Stimulated activated CD8-positive, alpha-beta memory T cell treated with anti-CD3 and anti-CD28 coated beads, Interleukin-15, amount 100 ng/mL, for 48 hours (primary cell): Measurements from ENCODE around the gene NPAS2.

Experiments
- DNase-seq, 2 donors: peaks; one replicate each; pipeline ENCODE4 v3.0.0-alpha.2; 2020; ENCODE audit warnings: low read depth in 2 of 2

The NPAS2 gene

DNA sequence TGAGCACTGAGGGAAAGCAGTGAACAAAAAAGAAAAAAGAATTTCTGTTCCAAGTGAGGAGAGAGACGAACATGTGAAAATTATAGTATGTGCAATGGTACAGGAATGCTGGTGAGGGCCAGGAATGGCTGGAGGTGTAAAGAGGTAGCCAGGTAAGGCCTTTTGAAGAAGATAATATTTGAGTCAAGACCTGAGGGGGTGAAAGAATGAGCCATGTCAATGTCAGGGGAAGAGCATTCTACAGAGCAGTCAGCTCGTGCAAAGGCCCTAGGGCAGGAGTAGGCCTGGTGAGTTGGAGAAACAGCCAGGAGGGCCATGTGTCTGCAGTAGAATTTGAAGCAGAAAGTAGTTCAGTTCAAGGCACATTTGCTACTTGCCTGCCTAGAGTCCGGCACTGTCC lies 169.7 kb downstream of the NPAS2 start:
- no peak for DNase-seq

DNA sequence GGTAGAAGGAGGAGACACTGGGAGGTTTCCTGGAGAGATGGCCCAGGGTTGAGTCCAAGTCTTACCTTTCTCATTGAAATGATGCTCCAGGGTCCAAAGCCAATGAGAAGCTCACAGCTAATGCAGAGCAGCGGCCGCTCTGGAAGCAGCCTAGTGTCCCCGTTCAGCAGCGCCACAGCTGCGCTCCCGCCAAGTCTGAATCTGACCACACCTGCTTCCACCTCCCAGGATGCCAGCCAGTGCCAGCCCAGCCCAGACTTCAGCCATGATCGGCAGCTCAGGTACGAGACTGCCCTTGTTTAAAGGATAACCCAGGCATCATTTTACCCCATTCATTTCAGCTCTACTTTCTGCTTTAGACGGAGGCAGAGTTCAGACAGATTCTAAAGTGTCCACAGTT lies 170.2 kb downstream of the NPAS2 start:
- DNase-seq, result no peak

DNA sequence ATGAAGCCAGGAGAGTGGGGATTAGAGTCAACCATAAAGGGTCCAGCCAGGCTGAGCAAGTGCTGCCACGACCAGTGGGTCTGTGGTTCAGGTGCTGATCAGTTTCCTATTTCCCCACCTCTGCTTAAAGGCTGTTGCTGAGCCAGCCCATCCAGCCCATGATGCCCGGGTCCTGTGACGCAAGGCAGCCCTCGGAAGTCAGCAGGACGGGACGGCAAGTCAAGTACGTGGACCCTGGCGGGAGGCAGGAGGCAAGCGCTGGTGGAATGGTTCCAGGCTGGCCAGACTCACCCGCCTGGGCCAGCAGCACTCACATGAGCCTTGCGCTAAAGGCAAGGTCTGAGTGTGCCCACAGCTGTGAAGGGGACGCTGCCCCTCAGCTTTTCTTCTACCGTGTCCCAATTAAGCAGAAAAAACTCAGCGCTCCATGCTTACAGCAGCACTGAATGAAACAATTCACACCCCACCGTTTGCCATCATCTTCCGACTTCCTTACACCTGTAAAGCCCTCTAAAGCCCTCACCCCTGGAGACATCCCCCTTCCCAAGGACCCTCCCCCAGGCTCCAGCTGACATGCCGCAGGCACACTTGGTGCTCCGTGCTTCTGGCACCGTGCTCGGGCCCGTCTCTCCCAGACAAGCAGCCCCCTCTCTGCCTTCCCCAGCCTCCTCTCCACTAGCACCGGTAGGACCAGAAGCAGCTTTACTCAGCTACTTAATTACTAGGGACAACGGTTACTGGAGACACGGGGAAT lies 170.9 kb downstream of the NPAS2 start:
- DNase-seq, result no peak

DNA sequence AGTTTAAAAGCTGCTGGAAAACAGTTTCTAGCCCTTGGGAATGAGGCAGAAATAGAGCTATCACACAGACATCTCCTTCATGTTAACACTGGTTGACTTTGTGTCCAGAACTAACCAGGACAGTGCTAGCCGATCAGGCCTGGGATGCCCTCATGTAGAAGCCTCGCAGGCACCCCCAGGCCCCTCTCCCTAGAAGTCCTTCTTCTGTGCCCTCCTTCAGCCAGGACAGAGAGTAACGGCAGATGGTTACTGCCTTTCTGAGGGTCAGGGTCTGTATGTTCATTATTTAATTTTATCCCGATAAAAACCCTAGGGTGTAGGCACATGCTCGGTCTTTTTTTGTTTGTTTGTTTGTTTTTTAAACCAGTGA lies 171.4 kb downstream of the NPAS2 start:
- DNase-seq, result no peak

DNA sequence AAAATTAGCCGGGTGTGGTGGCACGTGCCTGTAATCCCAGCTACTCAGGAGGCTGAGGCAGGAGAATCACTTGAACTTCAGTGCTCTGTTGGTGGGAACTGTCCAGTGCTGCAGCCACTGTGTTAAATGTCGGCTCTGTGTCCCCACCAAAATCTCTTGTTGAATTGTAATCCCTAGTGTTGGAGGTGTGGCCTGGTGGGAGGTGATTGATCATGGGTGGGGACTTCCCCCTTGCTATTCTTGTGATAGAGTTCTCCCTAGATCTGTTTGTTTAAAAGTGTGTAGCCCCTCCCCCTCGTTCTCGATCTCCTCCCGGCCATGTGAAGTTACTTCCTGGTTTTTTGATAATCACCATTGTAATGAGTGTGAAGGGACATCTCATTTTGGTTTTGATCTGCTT lies 172.3 kb downstream of the NPAS2 start:
- DNase-seq, result no peak

DNA sequence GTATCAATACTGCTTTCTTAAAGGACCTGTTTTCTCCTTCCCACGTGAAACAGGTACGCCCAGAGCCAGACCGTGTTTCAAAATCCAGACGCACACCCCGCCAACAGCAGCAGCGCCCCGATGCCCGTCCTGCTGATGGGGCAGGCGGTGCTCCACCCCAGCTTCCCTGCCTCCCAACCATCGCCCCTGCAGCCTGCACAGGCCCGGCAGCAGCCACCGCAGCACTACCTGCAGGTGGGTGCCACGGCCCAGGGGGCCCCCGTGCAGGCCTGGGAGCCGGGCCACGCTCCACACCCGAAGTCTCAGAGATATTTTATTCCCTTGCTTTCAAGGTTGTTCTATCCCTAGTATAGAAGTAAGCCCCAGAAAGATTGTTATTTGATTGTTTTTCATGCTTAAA lies 173.4 kb downstream of the NPAS2 start:
- no peak for DNase-seq

DNA sequence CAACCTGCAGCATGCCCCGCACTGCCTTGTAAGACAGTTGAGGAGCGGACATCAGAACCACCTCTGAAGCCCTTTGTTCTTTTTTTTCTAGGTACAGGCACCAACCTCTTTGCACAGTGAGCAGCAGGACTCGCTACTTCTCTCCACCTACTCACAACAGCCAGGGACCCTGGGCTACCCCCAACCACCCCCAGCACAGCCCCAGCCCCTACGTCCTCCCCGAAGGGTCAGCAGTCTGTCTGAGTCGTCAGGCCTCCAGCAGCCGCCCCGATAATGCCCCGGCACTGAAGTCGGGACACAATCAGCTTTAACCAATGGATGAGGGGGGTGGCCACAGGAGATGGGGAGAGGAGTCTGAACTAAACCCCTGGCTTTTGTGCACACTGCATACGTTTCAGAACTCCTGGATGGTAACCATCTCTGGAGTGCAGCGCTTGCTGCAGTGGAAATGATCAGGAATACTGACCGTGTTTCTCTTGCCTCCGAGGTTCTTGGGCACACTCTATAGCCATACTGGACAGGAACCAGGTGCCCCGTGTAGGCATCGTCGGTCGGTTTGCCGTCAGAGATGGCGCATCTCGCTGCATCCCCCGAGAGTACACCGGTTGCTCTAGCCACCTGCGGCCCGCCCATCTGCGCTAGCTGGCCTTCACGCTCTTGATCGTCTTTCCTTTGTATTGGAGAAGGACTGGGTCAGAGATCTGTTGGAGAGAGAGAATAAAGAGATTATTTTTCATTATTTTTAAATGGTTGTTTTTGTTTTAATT lies 175.6 kb downstream of the NPAS2 start:
- no peak for DNase-seq

DNA sequence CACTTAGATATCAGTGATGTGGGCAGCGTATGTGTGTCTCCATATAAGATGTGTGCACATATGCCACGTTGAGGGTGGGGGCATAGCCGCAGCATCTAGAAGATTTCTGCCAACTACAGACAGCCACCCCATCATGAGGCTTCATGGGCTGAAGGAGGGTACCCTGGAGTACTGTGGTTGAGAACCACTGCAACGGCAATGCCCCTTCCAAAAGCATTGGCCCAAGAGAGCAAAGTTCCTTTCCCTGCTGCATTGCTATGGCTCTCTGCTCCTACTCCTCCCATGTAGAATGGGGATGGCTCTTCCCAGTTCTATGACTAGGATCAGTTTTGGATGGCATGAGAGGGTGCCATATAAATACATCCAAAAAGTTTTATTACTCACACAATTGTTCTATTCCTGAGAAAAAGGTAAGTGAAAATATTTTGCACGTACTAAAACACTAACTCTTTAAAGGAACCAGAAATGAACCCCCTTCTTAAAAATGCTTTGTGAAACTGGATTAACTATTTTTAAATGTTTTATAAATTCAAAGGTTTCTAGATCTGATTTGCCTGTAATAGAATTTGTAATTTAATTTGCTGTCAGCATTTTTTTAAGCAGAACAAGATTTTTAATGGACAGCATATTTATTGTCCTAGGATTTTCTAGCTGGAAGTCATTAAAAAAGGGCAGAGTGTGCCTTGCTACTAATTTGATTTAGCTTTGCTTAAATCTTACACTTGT lies 177.7 kb downstream of the NPAS2 start:
- DNase-seq, result no peak

DNA sequence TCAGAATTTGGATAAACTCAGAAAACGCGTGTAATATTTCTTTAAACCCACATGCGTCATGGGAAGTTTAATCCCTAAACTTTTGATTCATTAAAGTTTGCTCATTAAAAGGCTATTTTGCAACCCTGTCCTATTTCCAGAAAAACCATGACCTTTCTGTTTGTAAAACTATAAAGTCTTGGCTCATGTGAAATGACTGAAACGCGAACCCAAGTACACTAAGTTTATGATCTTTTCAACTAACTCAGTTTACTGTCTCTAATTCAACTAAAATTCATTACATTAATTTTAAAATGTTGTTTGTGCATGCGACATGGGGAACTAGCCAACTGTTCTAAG lies 178.3 kb downstream of the NPAS2 start:
- DNase-seq, result no peak

DNA sequence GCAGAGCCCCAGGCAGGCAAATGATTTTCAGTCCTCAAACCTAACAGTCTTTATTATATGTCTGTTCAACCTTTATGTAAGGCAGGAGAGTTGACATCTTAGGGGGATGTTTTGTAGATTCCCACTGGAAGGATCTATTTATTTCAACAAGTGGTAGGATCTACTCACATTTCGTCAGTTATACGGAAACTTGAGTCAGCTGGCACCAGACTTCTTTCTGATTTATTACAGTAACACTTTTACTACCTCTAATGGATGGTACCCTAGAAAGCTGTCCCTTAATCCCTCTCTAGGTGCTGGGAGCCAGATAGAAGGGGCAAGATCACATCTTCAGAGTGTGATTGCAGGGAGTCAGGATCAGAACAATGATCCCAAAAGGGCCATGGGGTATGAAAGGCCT lies 180.1 kb downstream of the NPAS2 start:
- DNase-seq, result no peak

DNA sequence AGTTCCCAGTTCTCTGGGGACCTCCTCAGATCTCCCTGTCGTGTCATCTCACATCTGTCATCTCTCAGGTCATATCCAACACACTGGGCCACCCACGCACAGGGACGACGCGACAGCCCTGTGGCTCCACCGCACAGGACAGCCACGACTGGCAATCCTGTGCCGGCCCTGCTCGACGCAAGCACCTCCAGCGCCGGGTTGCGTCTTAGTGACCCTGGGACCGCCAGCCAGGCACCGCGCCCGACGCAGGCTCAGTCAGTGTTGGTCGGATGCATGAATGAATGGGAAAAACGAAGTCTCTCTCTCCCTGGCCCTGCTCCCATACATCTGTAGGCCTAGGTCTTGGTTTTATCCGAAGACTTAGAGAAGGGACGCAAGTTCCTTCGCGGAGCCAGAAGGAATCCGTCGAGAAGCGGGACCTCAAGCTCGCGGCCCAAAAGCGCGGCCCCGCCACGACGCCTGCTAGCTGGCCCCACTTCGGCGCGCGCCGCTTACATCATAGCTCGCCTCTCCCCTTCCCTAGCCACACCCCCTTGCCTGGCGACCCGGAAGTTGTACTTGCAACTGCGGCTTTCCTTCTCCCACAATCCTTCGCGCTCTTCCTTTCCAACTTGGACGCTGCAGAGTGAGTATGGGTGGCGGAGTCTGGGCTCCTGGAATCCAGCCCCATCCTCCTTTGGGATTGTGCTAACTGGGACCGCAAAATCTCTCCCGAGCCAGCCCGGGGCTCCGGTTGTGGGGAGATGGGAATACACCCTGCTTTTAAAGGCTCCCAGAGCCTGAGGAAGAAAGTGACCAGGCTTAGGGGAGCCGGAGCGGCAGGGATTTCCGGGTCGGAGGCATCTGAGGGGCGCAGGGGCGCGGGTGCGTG lies 182.0 kb downstream of the NPAS2 start, which contains the start of gene RPL31:
RPL31 (plus strand) TSS at position 599 of the 871 bp plus-strand sequence. CDS start 413 bp downstream, outside the sequence.
- peak; percentile 92 to 94 for DNase-seq

DNA sequence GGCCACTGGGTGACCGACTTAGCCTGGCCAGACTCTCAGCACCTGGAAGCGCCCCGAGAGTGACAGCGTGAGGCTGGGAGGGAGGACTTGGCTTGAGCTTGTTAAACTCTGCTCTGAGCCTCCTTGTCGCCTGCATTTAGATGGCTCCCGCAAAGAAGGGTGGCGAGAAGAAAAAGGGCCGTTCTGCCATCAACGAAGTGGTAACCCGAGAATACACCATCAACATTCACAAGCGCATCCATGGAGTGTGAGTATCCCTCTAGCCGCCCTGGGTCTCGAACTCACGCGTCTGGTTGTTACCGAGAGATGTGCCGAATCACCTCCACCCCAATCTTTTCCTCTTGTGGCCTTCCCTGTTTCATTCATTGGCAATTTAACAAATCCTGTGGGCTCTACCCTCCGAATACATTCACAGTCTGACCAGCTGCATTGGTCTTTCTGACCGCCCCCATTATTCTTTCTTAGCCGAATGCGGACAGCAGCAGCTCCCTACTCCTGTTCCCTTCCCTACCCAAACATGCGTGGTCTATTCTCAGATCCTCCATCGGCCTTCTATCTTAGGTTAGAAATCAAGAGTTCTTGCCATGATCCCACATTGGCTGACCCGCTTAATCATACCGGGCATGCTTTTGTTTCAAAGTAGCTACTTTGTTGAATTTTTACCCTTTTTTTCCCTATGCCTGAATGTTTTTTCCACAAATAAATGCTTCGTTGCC lies 182.8 kb downstream of the NPAS2 start:
- DNase-seq, result no peak

DNA sequence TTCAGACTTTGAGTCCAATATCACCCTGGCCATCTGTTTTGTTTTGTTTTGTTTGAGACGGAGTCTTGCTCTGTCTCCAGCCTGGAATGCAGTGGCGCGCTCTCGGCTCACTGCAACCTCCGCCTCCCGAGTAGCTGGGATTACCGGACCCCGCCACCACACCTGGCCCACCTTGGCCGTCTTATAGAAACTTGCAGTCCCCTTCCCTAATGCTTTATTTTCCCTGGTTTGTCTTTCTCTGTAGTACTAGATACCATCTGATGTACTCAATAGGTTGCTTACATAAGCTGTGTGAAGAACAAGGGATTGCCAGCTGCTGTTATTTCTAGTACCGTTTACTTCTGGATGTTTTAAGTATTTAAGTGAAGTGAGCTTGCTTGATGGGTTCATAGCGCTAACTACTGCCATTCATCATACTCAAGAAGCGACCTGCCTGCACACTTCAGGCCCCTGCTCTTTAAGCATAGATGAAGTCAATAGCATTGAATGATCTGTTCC lies 183.4 kb downstream of the NPAS2 start:
- no peak for DNase-seq

DNA sequence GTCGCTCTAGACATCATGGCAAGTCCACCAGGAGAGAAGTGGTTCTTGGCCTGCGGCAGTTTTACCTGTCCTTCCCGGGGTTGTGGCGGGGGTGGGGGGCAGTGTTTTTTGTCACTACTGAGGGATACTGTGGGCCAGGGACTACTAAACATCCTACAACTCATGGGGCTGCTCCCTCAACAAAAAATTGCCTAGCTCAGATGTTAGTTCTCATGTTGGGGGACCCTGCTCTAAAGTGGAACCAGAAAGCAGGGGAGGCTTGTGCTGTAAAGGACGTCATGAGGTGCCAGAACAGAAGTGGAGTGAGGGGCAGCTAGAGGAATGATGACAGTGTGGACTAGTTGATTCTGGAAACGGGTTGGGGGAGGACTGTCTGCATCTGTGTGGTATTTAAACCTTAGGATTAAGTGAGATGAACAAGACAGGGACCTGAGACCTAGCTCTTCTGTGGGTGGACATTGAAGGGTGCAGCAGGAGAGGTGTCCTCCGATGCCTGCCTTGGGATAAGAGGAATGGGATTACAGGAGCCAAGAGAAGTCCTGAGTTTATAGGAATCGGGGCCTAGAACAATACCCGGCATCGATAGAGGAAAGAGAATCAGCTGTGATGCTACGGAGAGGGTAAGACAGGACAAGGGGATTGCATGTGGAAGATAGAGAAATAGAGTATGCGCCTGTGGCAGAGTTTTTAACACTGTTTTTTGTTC lies 184.8 kb downstream of the NPAS2 start:
- DNase-seq, result no peak

DNA sequence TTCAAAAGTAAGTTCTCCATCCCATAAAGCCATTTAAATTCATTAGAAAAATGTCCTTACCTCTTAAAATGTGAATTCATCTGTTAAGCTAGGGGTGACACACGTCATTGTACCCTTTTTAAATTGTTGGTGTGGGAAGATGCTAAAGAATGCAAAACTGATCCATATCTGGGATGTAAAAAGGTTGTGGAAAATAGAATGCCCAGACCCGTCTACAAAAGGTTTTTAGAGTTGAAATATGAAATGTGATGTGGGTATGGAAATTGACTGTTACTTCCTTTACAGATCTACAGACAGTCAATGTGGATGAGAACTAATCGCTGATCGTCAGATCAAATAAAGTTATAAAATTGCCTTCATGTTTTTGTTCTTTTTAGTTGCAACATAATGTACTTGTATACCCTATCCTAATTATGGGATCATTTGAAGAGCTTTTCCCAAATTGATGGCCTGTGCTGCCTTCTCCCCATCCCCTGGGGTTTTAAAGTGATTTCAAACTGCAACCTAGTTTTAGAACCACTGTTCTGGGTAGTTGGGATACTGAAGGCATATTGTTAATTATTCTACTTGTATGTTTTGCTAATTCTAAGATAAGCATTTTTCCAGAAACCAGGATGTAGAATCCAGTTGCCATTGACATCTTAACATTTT lies 186.3 kb downstream of the NPAS2 start:
- no peak for DNase-seq

DNA sequence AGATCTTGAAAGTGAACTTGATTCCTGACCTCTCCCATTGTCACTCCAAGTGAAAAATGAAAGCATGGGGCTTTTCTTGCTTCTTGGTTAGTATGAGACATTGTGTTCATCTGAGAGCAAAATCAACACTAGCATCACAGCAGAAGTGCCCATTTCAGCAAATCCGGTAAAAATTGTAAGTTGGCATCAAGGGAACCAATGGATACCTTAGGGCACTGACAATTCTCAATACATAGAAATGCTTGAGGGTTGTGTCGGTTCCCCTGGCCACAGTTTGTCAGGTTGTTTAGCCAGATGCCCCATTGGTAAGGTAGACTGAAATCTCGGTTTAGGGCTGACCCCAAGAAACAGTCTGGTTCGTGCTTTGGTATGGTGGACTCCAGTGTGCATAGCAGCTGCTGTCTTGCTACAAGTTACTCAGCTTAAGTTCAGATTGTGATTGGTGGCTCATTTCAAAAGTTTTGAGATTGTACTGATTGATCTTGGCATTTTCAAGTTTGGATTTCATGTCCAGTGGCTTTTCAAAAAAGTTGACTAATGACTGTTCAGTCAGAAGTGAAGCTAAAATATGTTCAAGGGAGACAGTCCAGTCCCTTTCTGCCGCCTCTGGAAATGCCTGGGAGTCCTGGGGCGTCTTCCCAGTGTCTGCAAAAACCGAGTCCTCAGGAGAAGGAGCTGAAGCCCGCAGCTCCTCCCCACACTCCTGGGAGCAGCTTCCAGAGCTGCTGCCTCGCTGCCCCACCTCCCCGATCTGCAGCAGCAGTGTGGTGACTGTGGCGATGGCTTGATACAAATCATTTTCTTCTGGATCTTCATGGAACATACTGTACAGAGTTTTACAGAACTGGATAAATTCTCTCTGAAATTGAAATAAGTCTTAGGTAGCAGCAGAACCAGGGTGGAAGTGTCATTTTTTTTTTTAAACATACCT lies 187.7 kb downstream of the NPAS2 start:
- no peak for DNase-seq

DNA sequence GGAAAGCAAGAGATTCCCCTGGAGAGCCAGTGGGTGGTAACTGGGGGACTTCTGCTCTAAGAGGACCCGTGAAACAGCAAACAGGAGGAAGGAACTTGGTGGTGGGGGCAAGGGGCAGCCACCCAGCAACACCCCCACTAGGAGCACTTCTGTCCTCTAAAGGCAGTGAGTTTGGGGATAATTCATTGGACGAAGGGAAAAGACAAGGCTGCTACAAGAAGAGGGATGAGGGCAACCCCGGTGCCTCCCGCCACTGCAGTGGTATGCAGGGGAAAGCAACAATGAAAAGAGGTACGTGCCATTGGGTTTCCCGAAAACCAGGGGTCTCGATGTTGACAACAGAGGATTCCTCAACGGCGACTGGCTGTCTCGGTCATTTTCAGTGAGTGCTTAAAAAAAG lies 191.2 kb downstream of the NPAS2 start:
- DNase-seq, result no peak

DNA sequence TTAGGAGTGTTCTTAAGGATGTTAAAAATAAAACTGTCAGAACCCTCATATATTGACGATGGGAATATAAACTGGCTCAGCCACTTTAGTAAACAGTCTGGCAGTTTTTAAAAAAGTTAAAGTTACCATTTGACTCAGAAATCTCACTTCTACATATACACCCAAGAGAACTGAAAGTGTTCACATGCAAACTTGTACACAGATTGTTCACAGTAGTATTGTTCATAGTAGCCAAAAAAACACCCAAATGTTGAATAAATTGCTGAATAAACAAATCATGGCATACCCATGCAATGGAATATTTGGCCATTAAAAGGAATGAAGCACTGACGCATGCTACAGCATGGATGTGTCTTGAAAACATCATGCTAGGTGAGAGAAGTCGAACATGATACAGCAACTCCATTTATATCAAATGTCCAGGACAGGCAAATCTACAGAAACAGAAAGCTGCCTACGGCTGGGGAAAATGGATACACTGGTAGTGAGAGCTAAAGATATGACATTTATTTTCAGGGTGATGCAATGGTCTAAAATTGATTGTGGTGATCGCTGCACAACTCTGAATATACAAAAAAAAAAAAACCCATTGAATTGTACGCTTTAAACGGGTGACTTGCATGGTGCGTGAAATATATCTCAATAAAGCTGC lies 192.2 kb downstream of the NPAS2 start:
- no peak for DNase-seq
